GM19397 (cell line): ENCODE data around the gene YARS1.
A peak's percentile ranks its signal among the peaks of the same experiment; 100 is the strongest.
"Not testable (repeated sequence)": the region's sequence is repeated elsewhere in the genome, so short reads cannot be mapped to it uniquely, and the experiment has no call there.

Experiments used
- ATAC-seq: cut with Tn5 transposase; IDR thresholded peaks from one replicate; pipeline ENCODE4 v1.9.1; 2021; ENCODE audit warnings: mild to moderate bottlenecking, moderate library complexity; ENCODE audit not compliant: unreplicated experiment

YARS1 gene

GRCh38 chr1:32817815-32818786, 943 bp upstream of the YARS1 start:
- peak; percentile 14 for ATAC-seq

- ATAC-seq, result peak; percentile 8
These were observed 441 bp downstream of the YARS1 start for GRCh38 chr1:32816676-32817158.

GRCh38 chr1:32813941-32814739, 3.0 kb downstream of the YARS1 start:
- ATAC-seq, result no peak

GRCh38 chr1:32811917-32812316, 5.2 kb downstream of the YARS1 start:
- no peak for ATAC-seq

GRCh38 chr1:32811265-32811664, 5.9 kb downstream of the YARS1 start:
- ATAC-seq, result no peak

- no peak for ATAC-seq
These were observed 6.8 kb downstream of the YARS1 start for GRCh38 chr1:32810358-32810757.

GRCh38 chr1:32808580-32808979, 8.6 kb downstream of the YARS1 start:
- no peak for ATAC-seq

GRCh38 chr1:32806910-32807523, 10.1 kb downstream of the YARS1 start:
- ATAC-seq, result no peak

- ATAC-seq, result no peak
These were observed 10.9 kb downstream of the YARS1 start for GRCh38 chr1:32806290-32806689.

- not testable (repeated sequence) for ATAC-seq
These were observed 12.7 kb downstream of the YARS1 start for GRCh38 chr1:32804460-32804859.

GRCh38 chr1:32801096-32801715, 16.0 kb downstream of the YARS1 start:
- no peak for ATAC-seq

- ATAC-seq, result no peak
These were observed 18.3 kb downstream of the YARS1 start for GRCh38 chr1:32798679-32799416.

- no peak for ATAC-seq
These were observed 19.0 kb downstream of the YARS1 start for GRCh38 chr1:32798191-32798590.

GRCh38 chr1:32797456-32797855, 19.7 kb downstream of the YARS1 start:
- ATAC-seq, result no peak

GRCh38 chr1:32795763-32796162, 21.4 kb downstream of the YARS1 start:
- not testable (repeated sequence) for ATAC-seq

- ATAC-seq, result no peak
These were observed 25.3 kb downstream of the YARS1 start for GRCh38 chr1:32791881-32792280.

- ATAC-seq, result not testable (repeated sequence)
These were observed 27.8 kb downstream of the YARS1 start for GRCh38 chr1:32789356-32789755.

GRCh38 chr1:32786856-32787255, 30.3 kb downstream of the YARS1 start:
- ATAC-seq, result no peak

- no peak for ATAC-seq
These were observed 32.3 kb downstream of the YARS1 start for GRCh38 chr1:32784817-32785216.

GRCh38 chr1:32783851-32784250, 33.3 kb downstream of the YARS1 start:
- no peak for ATAC-seq
